Fibroblast of villous mesenchyme (primary cell): ENCODE results near the gene HHAT. TPM values are rescaled to one million over a fixed set of nuclear protein-coding genes. Genes with fewer than 3 reads are reported as not detected.

Experiments used
- DNase-seq: peaks from one replicate; pipeline ENCODE4 v3.0.0-alpha.2; 2010; ENCODE audit warnings: low read depth
- H3K4me3 ChIP-seq: 2 replicates; pipeline ENCODE4 v1.5.1; 2011; ENCODE audit warnings: low read depth, mild to moderate bottlenecking, low read length
- total RNA-seq: library from RNA; depleted of rRNA; stranded (reverse); fragments of >200 nt; gene quantifications from 2 replicates; pipeline ENCODE4 v1.2.3, GENCODE V29; 2012
- TF ChIP-seq, protein P1 (sequence below): IDR thresholded peaks from 2 replicates; pipeline ENCODE4 v1.5.1; 2012; ENCODE audit warnings: low read depth, mild to moderate bottlenecking, low read length; ENCODE audit not compliant: insufficient read depth

The HHAT gene
- total RNA-seq: 9.0 and 15.1 TPM in 2 replicates

DNA sequence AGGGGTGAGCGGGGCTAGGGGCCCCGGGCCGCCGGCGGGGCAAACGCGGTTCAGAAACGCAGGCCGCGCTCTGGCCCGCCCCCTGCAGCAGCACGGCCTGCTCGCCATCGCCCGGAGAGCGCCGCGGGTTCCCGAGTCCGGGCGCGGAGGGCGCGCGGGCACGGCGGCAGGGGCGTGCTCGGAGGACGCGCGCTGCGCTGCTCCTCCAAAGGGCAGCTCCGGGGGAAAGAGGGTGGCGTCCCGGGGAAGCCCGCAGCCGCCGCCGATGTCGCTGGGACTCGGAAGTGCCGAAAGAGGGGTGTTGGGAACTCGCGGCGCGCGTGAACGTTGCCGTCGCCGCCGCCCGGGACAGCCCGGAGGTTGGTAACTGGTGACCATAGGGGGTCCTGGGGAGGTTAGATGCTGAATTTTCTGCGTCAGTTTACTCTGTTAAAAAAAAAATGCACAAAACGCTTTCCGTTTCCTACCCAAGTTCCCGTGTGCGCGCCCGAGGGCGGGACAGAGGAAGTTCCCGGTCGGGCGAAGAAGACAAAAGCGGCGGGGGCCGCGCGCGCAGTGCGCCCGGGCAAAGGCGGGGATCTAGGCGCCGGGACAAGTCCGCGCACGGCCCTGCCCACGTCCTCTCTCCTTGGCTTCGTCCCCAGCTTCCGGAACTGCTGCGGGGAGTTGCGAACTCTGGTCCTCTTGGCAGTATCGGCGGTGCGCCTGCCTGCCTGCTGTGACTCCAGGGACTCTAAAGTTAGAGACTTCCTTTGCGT, at the start of gene HHAT:
Gene HHAT (plus strand): TSS at position 157 of the 758 bp plus-strand sequence. CDS start 20,074 bp downstream, outside the sequence.
- H3K4me3 ChIP-seq: peak within 1 kb of the TSS; percentile 79
- peak; percentile 62 for DNase-seq
- TF ChIP-seq, protein P1, sequence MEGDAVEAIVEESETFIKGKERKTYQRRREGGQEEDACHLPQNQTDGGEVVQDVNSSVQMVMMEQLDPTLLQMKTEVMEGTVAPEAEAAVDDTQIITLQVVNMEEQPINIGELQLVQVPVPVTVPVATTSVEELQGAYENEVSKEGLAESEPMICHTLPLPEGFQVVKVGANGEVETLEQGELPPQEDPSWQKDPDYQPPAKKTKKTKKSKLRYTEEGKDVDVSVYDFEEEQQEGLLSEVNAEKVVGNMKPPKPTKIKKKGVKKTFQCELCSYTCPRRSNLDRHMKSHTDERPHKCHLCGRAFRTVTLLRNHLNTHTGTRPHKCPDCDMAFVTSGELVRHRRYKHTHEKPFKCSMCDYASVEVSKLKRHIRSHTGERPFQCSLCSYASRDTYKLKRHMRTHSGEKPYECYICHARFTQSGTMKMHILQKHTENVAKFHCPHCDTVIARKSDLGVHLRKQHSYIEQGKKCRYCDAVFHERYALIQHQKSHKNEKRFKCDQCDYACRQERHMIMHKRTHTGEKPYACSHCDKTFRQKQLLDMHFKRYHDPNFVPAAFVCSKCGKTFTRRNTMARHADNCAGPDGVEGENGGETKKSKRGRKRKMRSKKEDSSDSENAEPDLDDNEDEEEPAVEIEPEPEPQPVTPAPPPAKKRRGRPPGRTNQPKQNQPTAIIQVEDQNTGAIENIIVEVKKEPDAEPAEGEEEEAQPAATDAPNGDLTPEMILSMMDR: no peak

DNA sequence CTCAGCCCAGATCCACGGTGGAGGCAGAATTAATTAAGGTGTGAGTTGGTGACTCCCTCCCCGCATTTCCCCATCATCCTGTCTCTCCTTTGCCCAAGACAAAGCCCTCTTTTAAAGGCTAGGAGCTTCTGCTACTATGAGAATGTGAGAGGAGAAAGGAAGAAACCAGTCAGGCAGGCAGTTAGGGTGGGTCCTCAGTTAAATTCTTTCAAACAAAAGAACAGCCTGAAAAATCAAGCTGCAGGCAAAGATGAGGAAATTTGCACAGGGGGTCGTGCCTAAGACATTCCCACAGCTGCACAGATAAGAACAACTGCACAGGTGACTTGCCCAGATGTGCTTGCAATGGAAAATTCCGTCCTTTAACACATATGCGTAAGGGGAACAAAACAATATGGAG, 48.5 kb upstream of the HHAT start:
- no peak overlapping the region for H3K4me3 ChIP-seq
- DNase-seq: no peak
- TF ChIP-seq, protein P1: no peak

DNA sequence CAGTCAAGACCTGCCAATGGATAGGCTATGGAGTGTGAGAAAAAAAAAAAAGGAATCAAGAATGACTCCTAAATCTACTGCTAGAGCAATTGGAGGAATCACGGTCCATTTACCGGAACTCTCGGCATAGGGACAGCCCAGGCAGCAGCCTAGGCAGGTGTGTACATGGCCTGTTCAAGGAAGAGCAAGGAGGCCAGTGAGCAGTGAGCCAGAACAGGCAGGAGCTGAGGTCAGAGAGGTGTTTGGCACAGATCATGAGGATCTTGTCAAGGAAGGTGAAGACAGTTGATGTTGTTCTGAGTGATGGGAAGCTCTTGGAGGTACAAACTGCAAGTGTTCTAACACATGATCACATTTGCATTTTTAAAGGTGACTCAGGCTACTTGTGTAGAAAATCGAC, 40.6 kb upstream of the HHAT start:
- TF ChIP-seq, protein P1: no peak
- no peak overlapping the region for H3K4me3 ChIP-seq
- DNase-seq: no peak

DNA sequence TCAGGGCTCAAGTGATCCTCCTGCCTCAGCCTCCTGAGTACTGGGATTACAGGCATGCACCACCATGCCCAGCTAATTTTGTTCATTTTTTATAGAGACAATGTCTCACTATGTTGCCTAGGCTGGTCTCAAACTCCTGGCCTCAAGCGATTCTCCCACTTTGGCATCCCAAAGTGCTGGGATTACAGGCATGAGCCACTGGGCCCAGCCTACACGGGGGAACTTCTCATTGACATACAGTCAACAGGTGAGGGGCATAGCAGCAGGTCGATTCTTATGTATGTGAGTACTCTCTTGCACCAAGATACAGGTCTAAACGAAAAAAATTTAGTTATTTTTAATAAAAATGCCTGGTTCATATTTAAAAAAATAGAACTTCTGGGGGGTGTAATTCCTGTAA, 39.5 kb upstream of the HHAT start:
- TF ChIP-seq, protein P1: no peak
- no peak for DNase-seq
- H3K4me3 ChIP-seq: no peak overlapping the region

DNA sequence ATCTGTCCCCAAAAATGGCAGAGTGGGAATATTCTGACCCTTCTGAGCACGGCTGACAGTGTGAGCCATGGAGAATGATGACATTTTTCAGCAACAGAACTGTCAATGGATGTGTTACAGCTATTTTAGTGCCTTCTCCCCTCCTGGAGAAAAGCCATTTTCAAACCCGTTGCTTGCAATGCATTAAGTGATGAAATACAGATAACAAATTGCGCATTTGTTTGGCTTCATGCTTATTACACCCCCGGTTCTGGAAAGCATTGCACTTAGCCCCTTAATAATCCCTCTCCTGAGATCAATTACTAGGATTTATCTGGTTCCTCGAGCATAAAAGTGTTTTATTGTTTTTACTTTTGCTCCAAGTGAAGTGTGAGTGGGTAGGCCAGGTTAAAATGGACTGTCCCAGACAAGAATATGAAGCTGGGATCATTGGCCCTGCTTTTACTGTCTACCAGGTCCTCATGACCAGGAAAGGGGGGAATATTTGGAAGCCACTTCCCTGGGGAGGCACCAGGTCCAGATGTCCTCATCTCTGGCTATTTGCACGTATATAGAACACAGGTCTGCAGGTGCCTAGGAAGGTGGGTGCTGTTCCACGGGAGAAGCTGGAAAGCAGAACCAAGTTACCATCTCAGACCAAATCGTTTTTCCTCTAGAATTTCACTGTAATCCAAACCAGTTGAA, 37.5 kb upstream of the HHAT start:
- TF ChIP-seq, protein P1: no peak
- no peak overlapping the region for H3K4me3 ChIP-seq
- no peak for DNase-seq

DNA sequence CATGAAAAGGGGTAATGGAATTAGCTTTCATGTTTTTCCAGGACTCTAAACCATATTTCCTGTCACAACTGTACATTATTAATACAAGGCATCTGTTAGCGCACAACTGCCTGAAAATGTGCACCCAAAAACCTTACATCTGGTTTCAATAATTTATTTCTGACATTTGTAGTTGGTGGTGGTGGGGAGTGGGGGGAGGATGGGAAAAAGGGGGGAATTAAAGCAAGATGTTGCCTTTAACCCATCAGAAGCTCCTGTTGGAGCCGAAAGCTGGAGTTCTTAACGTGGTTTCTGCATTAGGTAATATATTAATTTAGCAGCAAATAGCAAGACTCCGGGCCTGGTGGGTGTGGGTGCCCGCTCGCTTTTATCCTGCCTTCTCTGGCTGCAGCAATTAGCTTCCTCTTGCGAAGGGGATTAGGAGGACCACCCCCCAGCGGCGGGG, 36.9 kb upstream of the HHAT start:
- TF ChIP-seq, protein P1: no peak
- peak; percentile 58 for DNase-seq
- peak overlapping the region; percentile 39 for H3K4me3 ChIP-seq
